ENCODE measurements around the gene HERPUD2.
A peak's percentile ranks its signal among the peaks of the same experiment; 100 is the strongest.
"Not testable (repeated sequence)": the region's sequence is repeated elsewhere in the genome, so short reads cannot be mapped to it uniquely, and the experiment has no call there.

Gene HERPUD2

DNA sequence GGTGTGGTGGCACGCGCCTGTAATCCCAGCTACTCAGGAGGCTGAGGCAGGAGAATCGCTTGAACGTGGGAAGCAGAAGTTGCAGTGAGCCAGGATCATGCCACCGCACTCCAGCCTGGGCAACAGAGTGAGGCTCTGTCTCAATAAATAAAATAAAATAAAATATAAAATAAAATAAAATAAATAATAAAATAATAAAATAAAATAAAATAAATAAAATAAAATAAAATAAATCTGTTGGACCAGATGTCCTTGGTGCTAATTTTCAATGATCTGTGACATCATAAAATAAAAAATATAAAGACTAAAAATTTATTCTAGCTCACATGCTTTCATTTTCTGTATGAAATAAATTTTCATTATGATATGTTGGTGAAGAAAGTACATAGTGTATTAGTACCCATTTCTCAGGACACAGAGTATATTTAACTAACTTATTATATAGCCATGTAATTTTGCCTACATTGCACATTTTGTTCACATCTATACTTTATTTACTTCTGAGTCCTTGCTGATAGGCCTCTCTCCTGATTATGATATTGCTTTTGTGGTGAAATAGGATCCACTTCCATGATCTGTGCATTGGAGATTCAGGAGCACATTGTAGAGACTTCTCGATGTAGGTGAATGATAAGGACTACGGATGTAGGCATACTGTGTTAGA, 17.8 kb upstream of the HERPUD2 start:
- no peak for DNase-seq

DNA sequence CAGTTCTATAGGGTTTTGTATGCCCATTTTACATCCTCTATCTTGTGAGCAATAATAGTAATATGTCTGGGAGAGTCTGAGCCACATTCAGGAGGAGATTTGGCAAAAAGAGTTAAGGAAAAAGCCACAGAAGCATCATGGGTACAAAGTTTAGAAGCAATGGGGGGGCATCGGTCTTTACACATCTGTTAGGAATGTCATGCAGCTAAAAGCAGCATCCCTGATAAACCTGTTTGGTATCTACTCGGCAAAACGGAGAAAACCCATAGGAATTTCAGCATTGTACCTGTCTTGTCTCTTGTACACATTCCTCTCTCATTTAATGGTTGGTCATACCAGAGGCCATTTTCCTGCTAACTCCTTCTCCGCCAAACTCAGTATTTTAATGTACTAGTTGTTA, 12.5 kb upstream of the HERPUD2 start:
- no peak for DNase-seq

DNA sequence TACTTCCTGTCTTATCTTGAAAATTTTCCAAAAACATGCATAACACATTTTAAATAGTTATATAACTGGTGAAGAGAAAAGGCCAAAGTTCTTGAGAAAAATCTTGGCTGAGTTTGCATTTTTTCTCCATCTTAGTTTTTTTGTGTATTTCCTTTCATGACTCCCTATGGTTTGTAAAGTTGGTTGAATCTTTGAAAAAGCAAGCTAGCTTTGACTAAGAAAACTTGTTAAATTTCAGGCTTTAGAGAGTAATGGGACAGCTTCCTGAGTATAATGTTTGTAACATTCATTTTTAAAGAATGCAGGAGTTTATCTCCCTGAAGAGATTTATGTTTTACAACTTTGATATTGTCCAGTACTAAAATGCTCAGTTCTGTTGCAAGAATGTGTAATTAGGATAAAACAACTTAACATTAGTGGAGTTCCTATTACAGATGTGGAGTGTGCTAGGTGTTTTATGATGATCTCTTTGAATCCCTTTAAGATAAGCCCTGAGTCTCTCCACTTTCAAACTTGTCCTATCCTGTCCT, 11.1 kb upstream of the HERPUD2 start:
- DNase-seq = no peak

- no peak for DNase-seq
These were observed 9.3 kb upstream of the HERPUD2 start for GRCh38 chr7:35704261-35704660.

DNA sequence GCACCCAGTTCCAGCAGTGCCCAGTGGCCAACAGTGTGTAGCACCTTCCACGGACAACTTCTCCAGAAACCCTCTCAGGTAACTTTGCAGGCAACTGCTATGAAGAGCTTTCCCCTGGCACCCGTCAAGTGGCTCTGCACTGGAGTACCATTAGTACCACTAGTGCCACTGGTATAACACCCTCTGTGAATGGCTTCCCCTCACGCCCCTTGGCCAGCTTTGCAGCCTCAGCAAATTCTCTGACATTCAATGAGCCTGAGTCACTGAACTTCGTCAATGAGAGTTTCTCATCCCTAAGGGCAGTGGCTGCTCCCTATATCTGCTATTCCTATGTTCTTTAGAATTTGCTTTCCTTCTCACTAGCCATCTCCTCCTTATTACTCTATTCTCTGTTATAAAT, 7.6 kb upstream of the HERPUD2 start:
- no peak for DNase-seq

- no peak for DNase-seq
These were observed 6.5 kb upstream of the HERPUD2 start for GRCh38 chr7:35701287-35701900.

- no peak for DNase-seq
These were observed 5.9 kb upstream of the HERPUD2 start for GRCh38 chr7:35700865-35701264.

- no peak for DNase-seq
These were observed 5.4 kb upstream of the HERPUD2 start for GRCh38 chr7:35700333-35700732.

- no peak for DNase-seq
These were observed 4.9 kb upstream of the HERPUD2 start for GRCh38 chr7:35699796-35700305.

- DNase-seq = not testable (repeated sequence)
These were observed 3.4 kb upstream of the HERPUD2 start for GRCh38 chr7:35698382-35698781.

GRCh38 chr7:35697414-35698175, 2.7 kb upstream of the HERPUD2 start:
- DNase-seq = peak; percentile 47 to 78 (median 70)

DNA sequence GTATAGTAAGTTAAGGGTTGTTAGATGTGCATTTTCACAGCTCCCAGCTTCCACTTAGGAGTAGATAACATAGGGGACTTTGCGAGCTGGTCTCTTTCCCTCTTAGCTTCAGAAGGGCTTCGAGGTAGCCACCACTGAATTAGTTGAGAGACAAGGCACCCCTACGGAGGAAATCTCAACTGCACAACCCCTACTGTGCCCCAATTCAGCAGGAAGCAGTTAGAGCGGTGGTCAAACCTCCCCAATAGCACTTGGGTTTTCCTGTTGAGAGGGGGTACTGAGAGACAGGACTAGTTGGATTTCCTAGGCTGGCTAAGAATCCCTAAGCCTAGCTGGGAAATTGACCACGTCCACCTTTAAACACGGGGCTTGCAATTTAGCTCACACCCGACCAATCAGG, 1.1 kb upstream of the HERPUD2 start:
- DNase-seq = no peak

DNA sequence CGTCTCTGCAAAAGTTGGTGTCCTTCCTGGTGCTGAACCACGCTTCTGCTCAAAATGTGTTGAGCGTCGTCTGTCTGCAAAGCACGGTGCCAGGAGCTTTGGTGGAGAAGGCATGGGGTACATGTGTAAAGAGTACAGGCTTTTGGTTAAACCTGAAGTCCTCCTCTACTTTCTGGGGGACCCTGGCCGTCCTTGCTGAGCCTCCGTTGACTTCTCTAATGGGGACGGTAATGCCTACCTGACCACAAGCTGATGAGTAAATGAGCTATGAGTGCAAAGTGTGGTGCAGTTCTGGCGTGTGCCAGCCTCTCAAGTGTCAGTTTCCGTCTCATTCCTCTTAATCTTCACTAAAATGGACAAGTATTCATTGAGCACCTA, 527 bp upstream of the HERPUD2 start:
- DNase-seq = no peak

- DNase-seq = peak in 2 of 4 experiments; percentile 16 to 28
These were observed 663 bp downstream of the HERPUD2 start for GRCh38 chr7:35694161-35694783.

DNA sequence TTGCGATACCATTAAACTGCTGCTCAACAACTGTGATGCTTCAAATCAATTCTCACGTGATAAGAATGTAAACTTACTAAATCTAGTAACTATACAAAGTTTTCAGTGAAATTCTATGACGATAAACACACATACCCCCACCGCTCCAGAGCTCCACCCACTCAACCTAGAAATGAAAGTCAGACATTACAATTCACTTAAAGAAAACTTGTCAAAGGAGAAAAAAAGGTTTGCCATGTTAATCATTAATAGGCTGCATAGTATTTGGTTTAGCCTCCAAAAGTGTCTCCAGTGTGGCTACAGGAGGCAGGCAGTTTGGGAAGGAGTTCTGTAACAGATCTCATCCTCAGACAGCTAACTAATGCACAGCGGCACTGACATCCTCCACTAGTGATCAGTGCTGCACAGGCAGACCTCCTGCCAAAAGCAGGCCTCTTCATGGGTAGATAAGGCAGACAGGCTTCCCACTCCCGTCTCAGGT, 3.1 kb downstream of the HERPUD2 start:
- DNase-seq = peak in 3 of 4 experiments; percentile 6 to 14 (median 10)

GRCh38 chr7:35691366-35691765, 3.6 kb downstream of the HERPUD2 start:
- DNase-seq = peak in 1 of 4 experiments; percentile 6

- DNase-seq = peak in 2 of 4 experiments; percentile 8 to 10
These were observed 4.3 kb downstream of the HERPUD2 start for GRCh38 chr7:35690614-35691013.

DNA sequence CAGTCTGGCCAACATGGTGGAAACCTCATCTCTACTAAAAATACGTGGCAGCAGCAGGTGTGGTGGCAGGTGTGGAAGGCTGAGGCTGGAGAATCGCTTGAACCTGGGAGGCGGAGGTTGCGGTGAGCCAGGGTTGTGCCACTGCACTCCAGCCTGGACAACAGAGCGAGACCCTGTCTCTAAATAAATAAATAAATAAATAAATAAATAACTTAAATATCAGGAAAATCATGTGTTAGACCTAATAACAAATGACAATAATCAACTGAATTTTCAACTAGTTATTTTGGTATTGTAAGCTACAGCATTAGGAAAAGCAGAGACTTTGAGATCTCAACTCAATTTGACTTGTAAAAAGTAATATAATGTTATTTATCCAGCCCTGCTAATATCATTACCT, 9.2 kb downstream of the HERPUD2 start:
- DNase-seq = no peak

DNA sequence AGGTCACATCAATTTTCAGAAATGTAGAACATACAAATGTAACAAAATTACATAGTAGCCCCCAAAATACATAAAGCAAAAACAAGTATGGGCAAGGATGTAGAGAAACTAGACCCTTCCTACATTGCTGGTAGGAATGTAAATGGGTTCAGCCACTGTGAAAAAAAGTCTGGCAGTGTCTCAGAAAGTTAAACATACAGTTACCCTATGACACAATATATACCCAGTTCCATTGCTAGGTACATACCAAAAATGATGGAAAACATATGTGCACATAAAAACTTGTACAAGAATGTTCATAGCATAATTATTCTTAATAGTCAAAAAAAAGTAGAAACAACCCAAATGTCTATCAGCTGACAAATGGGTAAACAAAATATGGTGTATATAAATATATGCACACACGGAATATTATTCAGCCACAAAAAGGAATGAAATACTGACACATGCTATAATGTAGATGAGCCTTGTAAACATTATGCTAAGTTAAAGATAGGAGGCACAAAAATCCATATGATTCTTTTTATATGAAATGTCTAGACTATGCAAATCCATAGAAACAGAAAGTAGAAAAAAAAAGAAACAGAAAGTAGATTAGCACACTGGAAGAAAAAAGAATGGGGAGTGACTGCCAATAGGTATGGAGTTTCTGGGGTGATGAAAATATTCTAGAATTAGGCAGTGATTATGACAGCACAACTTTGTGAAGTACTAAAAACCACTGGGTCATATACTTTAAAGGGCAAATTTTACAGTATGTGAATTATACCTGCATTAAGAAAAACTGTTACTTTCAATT, 13.5 kb downstream of the HERPUD2 start:
- no peak for DNase-seq

- no peak for DNase-seq
These were observed 14.4 kb downstream of the HERPUD2 start for GRCh38 chr7:35680403-35681013.

DNA sequence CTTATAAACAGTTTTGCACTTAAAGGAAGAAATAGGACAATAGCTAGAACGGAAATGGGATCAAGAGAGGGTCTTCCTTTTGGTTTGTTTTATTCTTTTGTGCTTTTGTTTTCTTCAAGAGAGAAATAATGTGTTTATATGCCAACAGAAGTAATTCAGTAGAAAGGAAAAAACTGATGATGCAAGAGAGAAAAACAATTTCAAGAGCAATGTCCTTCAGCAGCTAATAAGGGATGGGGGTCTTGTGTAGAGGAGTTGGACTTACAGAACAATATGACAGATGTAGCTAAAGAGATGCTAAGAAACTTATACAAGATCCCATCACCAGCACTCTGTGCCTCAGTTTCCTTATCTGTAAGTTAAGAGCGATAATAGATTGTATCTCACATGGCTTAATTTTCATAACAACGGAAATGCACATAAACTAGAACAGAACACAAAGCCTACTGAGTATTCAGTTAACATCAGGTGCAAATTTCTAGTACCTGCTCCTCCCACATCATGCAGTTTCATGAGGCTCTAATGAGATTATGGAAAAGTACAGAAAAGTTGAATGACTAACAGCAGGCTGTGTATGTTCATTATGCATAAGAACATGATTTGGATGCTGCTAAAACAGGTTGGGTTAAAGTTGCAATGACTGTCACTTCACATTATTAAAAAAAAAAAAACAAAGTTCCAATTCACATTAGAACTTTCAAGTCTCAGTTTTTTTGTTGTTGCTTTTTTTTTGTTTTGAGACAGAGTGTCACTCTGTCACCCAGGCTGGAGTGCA, 17.2 kb downstream of the HERPUD2 start:
- DNase-seq = no peak
